Endothelial cell of umbilical vein (primary cell): ENCODE data around the gene TPK1. TPM values are rescaled to one million over a fixed set of nuclear protein-coding genes. Genes with fewer than 3 reads are reported as not detected.

Experiments
- BruUV-seq: library from RNA; stranded (reverse); fragments of 400-500 nt; replicated peaks from 2 replicates; lab custom pipeline; 2021; lab: Mats Ljungman, UMichigan
- CTCF ChIA-PET: fragments of 300-600, 350-600 bp; sonication (Branson Sonifier 250); formaldehyde crosslinking; loops from one replicate; lab custom pipeline; 2021; ENCODE audit warnings: antibody characterized with exemption, inconsistent platforms; lab: Charles Lee
- POLR2A ChIA-PET: fragments of 300-600, 350-600 bp; sonication (Branson Sonifier 250); formaldehyde crosslinking; loops from one replicate; lab custom pipeline; 2021; ENCODE audit warnings: antibody characterized with exemption, inconsistent platforms; lab: Charles Lee
- DNase-seq: peaks from one replicate; pipeline ENCODE4 v3.0.0-alpha.2; 2011; ENCODE audit warnings: low read depth, low spot score
- FAIRE-seq: peaks from 2 replicates; lab custom pipeline; 2011; peaks lifted over from hg19 to GRCh38; lab: Jason Lieb, UNC
- H2AFZ ChIP-seq: 2 replicates; pipeline ENCODE4 v1.6.0; 2012; ENCODE audit warnings: low read depth, low read length, control low read depth, inconsistent platforms
- H3K27ac ChIP-seq: 2 replicates; pipeline ENCODE4 v1.5.1; 2011; ENCODE audit warnings: low read depth, mild to moderate bottlenecking, control low read depth, low read length, moderate library complexity; ENCODE audit not compliant: insufficient read depth
- H3K27me3 ChIP-seq, 2 experiments: 2 replicates each; pipeline versions ENCODE4 v1.6.0 to v1.6.1; 2011; ENCODE audit warnings: low read length in 2 of 2, mixed read lengths in 1 of 2; ENCODE audit not compliant: control insufficient read depth in 2 of 2, insufficient read depth in 2 of 2
- H3K36me3 ChIP-seq, 2 experiments: 2 replicates in 1 of 2; 3 replicates in 1 of 2; pipeline ENCODE4 v1.5.1; 2011; ENCODE audit warnings: low read length in 2 of 2, mild to moderate bottlenecking in 1 of 2, moderate library complexity in 1 of 2; ENCODE audit not compliant: control insufficient read depth in 2 of 2, insufficient read depth in 2 of 2; ENCODE audit errors: extremely low read depth in 1 of 2
- H3K4me1 ChIP-seq: 3 replicates; pipeline ENCODE4 v1.5.1; 2011; ENCODE audit warnings: mild to moderate bottlenecking, low read length; ENCODE audit not compliant: control insufficient read depth, insufficient read depth; ENCODE audit errors: extremely low read depth
- H3K4me2 ChIP-seq: 2 replicates; pipeline ENCODE4 v1.6.1; 2011; ENCODE audit warnings: low read length, control low read depth, mixed read lengths; ENCODE audit not compliant: insufficient read depth
- H3K4me3 ChIP-seq, 3 experiments: fragments of 200-600 bp in 1 of 3; sonication (generic), shearing (Covaris generic) in 1 of 3; replicated peaks in 1 of 3; 2 replicates each; pipeline ENCODE4 v1.5.1; 2011 to 2016; ENCODE audit warnings: control low read depth in 3 of 3, low read length in 3 of 3, mild to moderate bottlenecking in 2 of 3, inconsistent platforms in 1 of 3, low read depth in 1 of 3, moderate library complexity in 1 of 3; ENCODE audit not compliant: insufficient read depth in 1 of 3
- H3K79me2 ChIP-seq: 2 replicates; pipeline ENCODE4 v1.6.0; 2012; ENCODE audit warnings: low read length, inconsistent platforms; ENCODE audit not compliant: control insufficient read depth, insufficient read depth
- H3K9ac ChIP-seq: replicated peaks from 2 replicates; pipeline ENCODE3; 2011; ENCODE audit warnings: low read length, control low read depth; ENCODE audit not compliant: insufficient read depth; ENCODE audit errors: extremely low read depth
- H3K9me1 ChIP-seq: replicated peaks from 3 replicates; pipeline ENCODE4 v1.6.0; 2011; ENCODE audit warnings: mild to moderate bottlenecking, low read length; ENCODE audit not compliant: control insufficient read depth, insufficient read depth; ENCODE audit errors: extremely low read depth
- H3K9me3 ChIP-seq: replicated peaks from 2 replicates; pipeline ENCODE4 v1.5.1; 2012; ENCODE audit warnings: low read length, inconsistent platforms; ENCODE audit not compliant: control insufficient read depth, insufficient read depth
- H4K20me1 ChIP-seq: replicated peaks from 2 replicates; pipeline ENCODE3; 2011; ENCODE audit warnings: mild to moderate bottlenecking, low read length; ENCODE audit not compliant: control insufficient read depth, insufficient read depth; ENCODE audit errors: extremely low read depth
- CTCF ChIP-seq, 2 donors: IDR thresholded peaks; 1 replicate in 1 of 2; 2 replicates in 1 of 2; pipeline ENCODE4 v1.5.1; 2011; ENCODE audit warnings: low read length in 2 of 2, mild to moderate bottlenecking in 2 of 2, moderate library complexity in 2 of 2, control low read depth in 1 of 2, inconsistent platforms in 1 of 2, low read depth in 1 of 2; ENCODE audit not compliant: insufficient read depth in 1 of 2; ENCODE audit errors: extremely low read depth in 1 of 2
- EZH2 ChIP-seq: IDR thresholded peaks from 2 replicates; pipeline ENCODE4 v1.6.1; 2012; ENCODE audit warnings: borderline replicate concordance, low read depth, mild to moderate bottlenecking, moderate library complexity, low read length, inconsistent platforms; ENCODE audit not compliant: severe bottlenecking
- FOS ChIP-seq: IDR thresholded peaks from 2 replicates; pipeline ENCODE4 v1.6.1; 2011; ENCODE audit warnings: mild to moderate bottlenecking, low read length, moderate library complexity, borderline replicate concordance; ENCODE audit not compliant: insufficient read depth
- GATA2 ChIP-seq: IDR thresholded peaks from 2 replicates; pipeline ENCODE4 v1.7.0; 2011; ENCODE audit warnings: low read depth, mild to moderate bottlenecking, moderate library complexity, mixed read lengths, low read length; ENCODE audit not compliant: insufficient read length, insufficient read depth
- JUN ChIP-seq: IDR thresholded peaks from 2 replicates; pipeline ENCODE4 v1.6.1; 2011; ENCODE audit warnings: borderline replicate concordance, low read depth; ENCODE audit not compliant: insufficient read length, insufficient read depth
- MAX ChIP-seq: IDR thresholded peaks from 2 replicates; pipeline ENCODE4 v1.6.1; 2011; ENCODE audit not compliant: insufficient read depth, insufficient read length
- MYC ChIP-seq: IDR thresholded peaks from one replicate; pipeline ENCODE4 v1.6.1; 2011; ENCODE audit warnings: mild to moderate bottlenecking, low read depth, low read length
- POLR2A ChIP-seq: IDR thresholded peaks from 2 replicates; pipeline ENCODE4 v1.6.1; 2012; ENCODE audit warnings: low read depth, mild to moderate bottlenecking, control low read depth, low read length
- POLR2AphosphoS5 ChIP-seq: IDR thresholded peaks from 2 replicates; pipeline ENCODE4 v1.6.1; 2012; ENCODE audit warnings: low read depth, mild to moderate bottlenecking, control low read depth, low read length, moderate library complexity; ENCODE audit not compliant: insufficient read depth
- dilution Hi-C: fragments of 300-500 bp; cut with MboI; formaldehyde crosslinking; loops from one replicate; pipeline ENCODE4 v1.15.0; 2019; ENCODE audit warnings: low sequenced_read_pairs; ENCODE audit not compliant: extremely low pct_ligation_motif_present
- intact Hi-C: fragments of 100-400 bp; cut with micrococcal nuclease; formaldehyde crosslinking; loops from one replicate; pipeline ENCODE4 v1.10.0; 2022
- polyA plus RNA-seq, 4 experiments: library from polyadenylated mRNA; depleted of rRNA in 3 of 4; stranded (reverse) in 3 of 4; unstranded in 1 of 4; fragments of >200 nt; gene quantifications; 2 replicates each; pipeline versions ENCODE4 v1.2.1 to v1.2.3, GENCODE V29; 2011 to 2012; ENCODE audit warnings: missing spikeins in 1 of 4
- total RNA-seq: library from RNA; stranded (reverse); gene quantifications from 2 replicates; pipeline ENCODE4 v1.2.3, GENCODE V29; 2021

Gene TPK1
- total and polyA plus RNA-seq, 2 donors (not counting 3 experiments of a cell fraction or from before 2014, with no cell fraction given) = 7.5 to 9.3 TPM

- H2AFZ ChIP-seq = no peak overlapping the region
- H3K9me1 ChIP-seq = no peaks in the 10 kb centered on the region
- no peaks in the 10 kb centered on the region for H3K36me3 ChIP-seq
- H3K27me3 ChIP-seq = no peaks in the 10 kb centered on the region
- DNase-seq = no peak
- H3K9me3 ChIP-seq = no peaks in the 10 kb centered on the region
- no peak for FAIRE-seq
- no peaks in the 10 kb centered on the region for H4K20me1 ChIP-seq
- no peaks in the 10 kb centered on the region for H3K79me2 ChIP-seq
- H3K9ac ChIP-seq = no peak overlapping the region
- no peak for TF ChIP-seq JUN
- no peak for TF ChIP-seq GATA2
- no peak for TF ChIP-seq MYC
- TF ChIP-seq POLR2A = no peak
- TF ChIP-seq POLR2AphosphoS5 = no peak
- no peak for TF ChIP-seq FOS
- TF ChIP-seq MAX = no peak
- no peak for TF ChIP-seq EZH2
- no peak for TF ChIP-seq CTCF (IDR thresholded peaks at IDR 0.05; ENCODE audit: extremely low read depth in 1 of 2, insufficient read depth in 1 of 2, low read depth in 1 of 2, low read length in 2 of 2)
- no peaks in the 10 kb centered on the region for H3K4me1 ChIP-seq
- no peak overlapping the region for H3K27ac ChIP-seq
- dilution Hi-C loops = no loop called here
- BruUV-seq = no TSS peak
- ChIA-PET POLR2A (no interaction called here), CTCF (no interaction called here)
- no peak overlapping the region for H3K4me3 ChIP-seq
- no peak overlapping the region for H3K4me2 ChIP-seq
- intact Hi-C loops = no loop called here
These were observed 64.7 kb downstream of the TPK1 start for GRCh38 chr7:144771174-144771573.
